HAP-1 (cell line): ENCODE data around the gene ERVW-1.
"Not testable (repeated sequence)": the region's sequence is repeated elsewhere in the genome, so short reads cannot be mapped to it uniquely, and the experiment has no call there.

ENCODE experiments used
- DNase-seq, 2 experiments: peaks; one replicate each; pipeline ENCODE4 v3.0.0-alpha.2; 2016 to 2020; ENCODE audit warnings: low spot score in 2 of 2
- H3K27me3 ChIP-seq: fragments of 250-450 bp; sonication (Bioruptor Pico); 2 replicates; pipeline ENCODE4 v1.5.1; 2020; ENCODE audit warnings: low read depth, mild to moderate bottlenecking, moderate library complexity
- H3K36me3 ChIP-seq: fragments of 250-450 bp; sonication (Bioruptor Pico); replicated peaks from 2 replicates; pipeline ENCODE4 v1.5.1; 2020; ENCODE audit warnings: mild to moderate bottlenecking
- H3K4me1 ChIP-seq: fragments of 250-450 bp; sonication (Bioruptor Pico); 2 replicates; pipeline ENCODE4 v1.5.1; 2020; ENCODE audit warnings: mild to moderate bottlenecking
- H3K4me3 ChIP-seq: fragments of 250-450 bp; sonication (Bioruptor Pico); 2 replicates; pipeline ENCODE4 v1.5.1; 2020; ENCODE audit warnings: mild to moderate bottlenecking, moderate library complexity
- H3K9me3 ChIP-seq: fragments of 250-450 bp; sonication (Bioruptor Pico); 2 replicates; pipeline ENCODE4 v1.5.1; 2020; ENCODE audit warnings: mild to moderate bottlenecking, moderate library complexity
- in situ Hi-C: fragments of 300-500 bp; cut with MboI; formaldehyde crosslinking; loops from 3 replicates; pipeline ENCODE4 v1.14.3; 2020; ENCODE audit warnings: low sequenced_read_pairs, inconsistent platforms, mixed read lengths

The ERVW-1 gene

GRCh38 chr7:92477681-92478080 lies at the start of gene ERVW-1:
Gene ERVW-1 (minus strand): TSS chr7:92477946. CDS start chr7:92470381, 7,565 bp downstream.
- DNase-seq, H3K27me3 ChIP-seq, H3K4me1 ChIP-seq, H3K9me3 ChIP-seq, H3K36me3 ChIP-seq, in situ Hi-C loops, H3K4me3 ChIP-seq: not testable (repeated sequence)

DNA sequence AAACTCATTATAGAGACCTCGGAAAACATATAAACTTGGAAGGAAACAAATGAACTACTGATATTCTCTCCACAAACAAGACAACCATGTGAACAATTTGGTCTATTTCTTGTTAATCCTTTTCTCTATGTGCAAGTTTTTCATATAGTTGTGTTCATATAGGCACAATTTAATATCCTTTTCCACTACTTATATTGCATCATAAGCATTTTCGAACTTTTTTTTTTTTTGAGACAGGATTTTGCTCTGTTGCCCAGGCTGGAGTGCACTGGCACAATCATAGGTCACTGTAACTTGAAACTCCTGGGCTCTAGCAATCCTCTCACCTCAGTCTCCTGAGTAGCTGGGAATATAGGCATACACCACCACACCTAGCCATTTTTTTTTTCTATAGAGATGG lies 45.4 kb upstream of the ERVW-1 start:
- no peak overlapping the region for H3K4me3 ChIP-seq
- H3K36me3 ChIP-seq: no peaks in the 10 kb centered on the region
- peaks cover 11% of the 10 kb centered on the region for H3K4me1 ChIP-seq
- in situ Hi-C loops: no loop called here
- no peaks in the 10 kb centered on the region for H3K27me3 ChIP-seq
- DNase-seq: no peak
- no peaks in the 10 kb centered on the region for H3K9me3 ChIP-seq

DNA sequence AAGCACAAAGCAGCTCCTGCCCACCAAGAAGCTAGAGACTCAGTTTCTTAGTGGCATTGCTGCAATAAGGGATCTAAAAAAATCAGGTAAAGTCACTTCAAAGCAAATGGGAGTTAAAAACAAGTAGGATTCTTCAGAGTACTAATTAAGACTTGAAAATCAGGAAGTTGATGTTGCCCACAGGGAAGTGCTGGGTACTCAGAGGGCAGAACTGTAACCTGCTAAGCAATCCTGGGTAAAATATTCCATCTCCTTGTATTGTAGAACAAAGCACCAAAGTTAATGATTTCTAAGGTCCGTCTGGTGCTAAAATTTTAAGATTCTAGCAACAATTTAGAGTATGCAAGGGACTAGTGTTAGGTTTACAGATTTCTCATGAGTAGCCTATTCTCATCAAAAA lies 42.3 kb upstream of the ERVW-1 start:
- no peak for DNase-seq
- in situ Hi-C loops: no loop called here
- H3K4me3 ChIP-seq: no peak overlapping the region
- H3K27me3 ChIP-seq: no peaks in the 10 kb centered on the region
- H3K4me1 ChIP-seq: no peaks in the 10 kb centered on the region
- peaks cover 3% of the 10 kb centered on the region; the same call in 1 of the 2 replicates for H3K36me3 ChIP-seq
- no peaks in the 10 kb centered on the region for H3K9me3 ChIP-seq

GRCh38 chr7:92517631-92518030 lies 39.9 kb upstream of the ERVW-1 start:
- Histone ChIP-seq H3K27me3 (no peaks in the 10 kb centered on the region), H3K36me3 (peaks cover 7% of the 10 kb centered on the region), H3K4me3 (no peak overlapping the region), H3K9me3 (no peaks in the 10 kb centered on the region), H3K4me1 (no peaks in the 10 kb centered on the region)
- DNase-seq: no peak
- in situ Hi-C loops: no loop called here

DNA sequence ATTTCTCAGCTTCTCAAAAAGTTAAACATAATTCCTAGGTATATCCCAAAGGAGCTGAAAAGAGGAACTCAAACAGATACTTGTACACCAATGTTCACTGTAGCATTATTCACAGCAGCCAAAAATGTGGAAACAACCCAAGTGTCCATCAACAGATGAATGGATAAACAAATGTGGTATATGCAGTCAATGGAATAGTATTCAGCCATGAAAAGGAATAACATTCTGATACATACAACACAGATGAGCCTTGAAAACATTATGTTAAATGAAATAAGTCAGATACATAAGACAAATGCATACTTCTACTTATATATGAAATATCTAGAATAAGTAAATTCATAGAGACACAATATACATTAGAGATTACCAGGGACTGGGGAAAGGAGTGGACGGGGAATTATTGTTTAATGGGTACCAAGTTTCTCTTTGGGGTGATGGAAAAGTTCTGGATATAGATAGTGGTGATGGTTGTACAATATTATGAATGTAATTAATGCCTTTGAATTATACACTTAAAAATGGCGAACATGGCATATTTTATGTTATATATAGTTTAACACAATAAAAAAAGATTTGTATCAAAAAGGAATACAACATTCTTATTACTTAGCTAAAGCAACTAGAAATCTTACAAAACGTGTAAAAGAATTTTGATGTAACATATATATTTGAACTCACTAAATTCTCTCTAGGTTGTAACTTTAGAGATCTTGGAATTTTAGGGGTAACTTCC lies 35.6 kb upstream of the ERVW-1 start:
- Histone ChIP-seq H3K4me3 (no peak overlapping the region), H3K9me3 (no peaks in the 10 kb centered on the region), H3K27me3 (no peaks in the 10 kb centered on the region), H3K4me1 (no peaks in the 10 kb centered on the region), H3K36me3 (peaks cover 7% of the 10 kb centered on the region)
- DNase-seq: no peak
- in situ Hi-C loops: no loop called here

DNA sequence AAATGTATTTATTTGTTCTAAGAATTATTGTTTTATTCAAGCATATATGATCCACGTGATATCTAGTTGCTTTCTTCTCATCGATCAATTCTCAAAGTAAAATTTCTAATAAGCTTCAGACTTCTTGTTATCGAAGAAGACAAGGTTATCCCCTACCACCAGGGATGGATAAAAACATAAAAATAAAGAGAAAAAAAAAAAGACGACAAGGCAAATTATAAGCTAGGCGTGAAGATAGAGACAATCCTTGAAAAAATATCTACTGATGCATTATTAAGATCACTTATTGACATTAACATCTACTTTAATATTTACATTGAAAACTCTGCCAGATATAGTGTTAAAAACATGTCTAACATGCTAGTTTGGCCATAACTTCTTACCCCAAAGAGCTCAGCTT lies 31.2 kb upstream of the ERVW-1 start:
- H3K9me3 ChIP-seq: no peaks in the 10 kb centered on the region
- H3K4me3 ChIP-seq: no peak overlapping the region
- no peaks in the 10 kb centered on the region for H3K27me3 ChIP-seq
- in situ Hi-C loops: no loop called here
- DNase-seq: no peak
- H3K36me3 ChIP-seq: peaks cover 5% of the 10 kb centered on the region
- H3K4me1 ChIP-seq: no peaks in the 10 kb centered on the region

GRCh38 chr7:92506363-92506762 lies 28.6 kb upstream of the ERVW-1 start:
- no peaks in the 10 kb centered on the region for H3K36me3 ChIP-seq
- DNase-seq: no peak
- H3K9me3 ChIP-seq: no peaks in the 10 kb centered on the region
- H3K4me1 ChIP-seq: no peaks in the 10 kb centered on the region
- no peak overlapping the region for H3K4me3 ChIP-seq
- in situ Hi-C loops: no loop called here
- no peaks in the 10 kb centered on the region for H3K27me3 ChIP-seq

GRCh38 chr7:92504563-92504962 lies 26.8 kb upstream of the ERVW-1 start:
- no peaks in the 10 kb centered on the region for H3K4me1 ChIP-seq

GRCh38 chr7:92503767-92504166 lies 26.0 kb upstream of the ERVW-1 start:
- H3K36me3 ChIP-seq: peaks cover 4% of the 10 kb centered on the region; the same call in 1 of the 2 replicates
- H3K4me1 ChIP-seq: no peaks in the 10 kb centered on the region
- DNase-seq: no peak
- no peaks in the 10 kb centered on the region for H3K27me3 ChIP-seq
- in situ Hi-C loops: no loop called here
- H3K4me3 ChIP-seq: no peak overlapping the region
- H3K9me3 ChIP-seq: no peaks in the 10 kb centered on the region

More at GRCh38 chr7:92504563-92504962, 26.8 kb upstream of the ERVW-1 start:
- H3K4me3 ChIP-seq: no peak overlapping the region
- no peaks in the 10 kb centered on the region for H3K9me3 ChIP-seq
- H3K27me3 ChIP-seq: no peaks in the 10 kb centered on the region
- no peaks in the 10 kb centered on the region for H3K36me3 ChIP-seq
- DNase-seq: no peak
- in situ Hi-C loops: no loop called here

GRCh38 chr7:92498557-92498956 lies 20.8 kb upstream of the ERVW-1 start:
- H3K27me3 ChIP-seq: no peaks in the 10 kb centered on the region
- H3K4me3 ChIP-seq: no peak overlapping the region
- DNase-seq: no peak
- peaks cover 7% of the 10 kb centered on the region for H3K36me3 ChIP-seq
- in situ Hi-C loops: no loop called here
- no peaks in the 10 kb centered on the region for H3K4me1 ChIP-seq
- H3K9me3 ChIP-seq: no peaks in the 10 kb centered on the region

DNA sequence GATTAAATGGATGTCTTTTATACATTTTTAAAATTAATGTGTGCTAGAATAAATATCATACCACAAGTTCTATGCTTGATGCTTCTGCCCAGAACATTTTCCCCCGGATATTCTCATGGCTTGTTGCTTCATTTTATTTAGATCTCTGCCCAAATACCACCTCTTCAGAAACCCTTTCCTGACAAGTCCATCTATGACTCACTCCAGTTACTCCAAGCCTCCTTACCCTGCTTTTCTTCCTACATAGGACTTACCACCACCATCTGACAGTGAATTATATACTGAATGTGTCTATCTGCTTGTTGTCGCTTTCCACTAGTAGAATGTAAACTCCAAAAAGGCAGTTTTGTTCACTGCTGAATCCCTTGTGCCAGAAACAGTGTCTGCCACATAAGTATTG lies 19.1 kb upstream of the ERVW-1 start:
- no peaks in the 10 kb centered on the region for H3K9me3 ChIP-seq
- no peak overlapping the region for H3K4me3 ChIP-seq
- H3K36me3 ChIP-seq: peaks cover 15% of the 10 kb centered on the region
- in situ Hi-C loops: no loop called here
- no peaks in the 10 kb centered on the region for H3K27me3 ChIP-seq
- no peak for DNase-seq
- no peaks in the 10 kb centered on the region for H3K4me1 ChIP-seq

DNA sequence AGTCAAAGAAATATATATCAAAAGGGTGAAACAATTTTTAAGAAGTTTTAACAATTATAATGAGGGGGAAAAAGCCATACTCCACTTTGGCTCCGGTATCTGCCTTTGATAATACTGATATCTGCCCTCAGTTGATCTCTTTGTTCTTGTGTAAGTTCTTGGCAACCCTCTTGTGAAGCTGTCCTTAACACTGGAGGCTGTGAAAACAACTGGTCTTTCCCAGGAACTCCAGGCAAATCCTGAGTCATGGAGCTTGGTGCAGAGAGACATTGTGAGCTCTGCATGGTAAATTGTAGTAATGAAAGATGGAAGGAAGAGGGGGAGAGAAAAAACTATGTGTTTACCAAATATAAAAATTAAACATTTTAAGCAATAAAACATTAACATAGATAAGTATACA lies 11.9 kb upstream of the ERVW-1 start:
- H3K27me3 ChIP-seq: no peaks in the 10 kb centered on the region
- no peaks in the 10 kb centered on the region for H3K4me1 ChIP-seq
- H3K4me3 ChIP-seq: no peak overlapping the region
- peaks cover 38% of the 10 kb centered on the region for H3K36me3 ChIP-seq
- in situ Hi-C loops: no loop called here
- DNase-seq: no peak
- no peaks in the 10 kb centered on the region for H3K9me3 ChIP-seq

- no peaks in the 10 kb centered on the region for H3K27me3 ChIP-seq
- DNase-seq: no peak
- no peaks in the 10 kb centered on the region for H3K9me3 ChIP-seq
- peaks cover 37% of the 10 kb centered on the region for H3K36me3 ChIP-seq
- H3K4me1 ChIP-seq: no peaks in the 10 kb centered on the region
- H3K4me3 ChIP-seq: no peak overlapping the region
- in situ Hi-C loops: no loop called here
Observed at GRCh38 chr7:92487804-92488203, 10.1 kb upstream of the ERVW-1 start.

- Histone ChIP-seq H3K36me3 (peaks cover 23% of the 10 kb centered on the region), H3K4me3 (no peak overlapping the region), H3K9me3 (no peaks in the 10 kb centered on the region), H3K27me3 (no peaks in the 10 kb centered on the region), H3K4me1 (no peaks in the 10 kb centered on the region)
- in situ Hi-C loops: no loop called here
- no peak for DNase-seq
Observed at GRCh38 chr7:92485974-92486373, 8.2 kb upstream of the ERVW-1 start.
